AG04449 (cell line): ENCODE measurements around the gene RPL28.
"Not testable (repeated sequence)": the region's sequence is repeated elsewhere in the genome, so short reads cannot be mapped to it uniquely, and the experiment has no call there.

Source experiments
- CTCF ChIA-PET: fragments of 350-600 bp; formaldehyde crosslinking; extraction: SDS; loops from one replicate; lab custom pipeline; 2021; ENCODE audit warnings: antibody characterized with exemption; lab: Yijun Ruan, JAX
- POLR2A ChIA-PET: fragments of 400-600, 350-600 bp; formaldehyde crosslinking; extraction: SDS; loops from one replicate; lab custom pipeline; 2020; ENCODE audit warnings: antibody characterized with exemption, inconsistent platforms; lab: Yijun Ruan, JAX
- DNase-seq: peaks from one replicate; pipeline ENCODE4 v3.0.0-alpha.2; 2010; ENCODE audit warnings: low read depth, low spot score
- H3K4me3 ChIP-seq: 2 replicates; pipeline ENCODE4 v1.5.1; 2011; ENCODE audit warnings: low read depth, mild to moderate bottlenecking, control low read depth, low read length
- CTCF ChIP-seq: IDR thresholded peaks from one replicate; pipeline ENCODE4 v1.5.1; 2011; ENCODE audit warnings: mild to moderate bottlenecking, moderate library complexity, low read length, control low read depth, inconsistent platforms; ENCODE audit not compliant: insufficient read depth; ENCODE audit errors: missing control alignments

Gene RPL28

GRCh38 chr19:55392820-55393761 lies 7.4 kb downstream of the RPL28 start:
- no peak for TF ChIP-seq CTCF
- DNase-seq, result no peak
- ChIA-PET POLR2A (interaction anchor here (0.7 to 10.8 kb wide), 3 partner anchors 9 to 275 kb away, joined by 3 to 86 read pairs (median 6); partner anchors contain the start of gene UBE2S), CTCF (interaction anchor here (0.9 to 2.2 kb wide), 5 partner anchors 9 to 101 kb away, joined by 4 to 8 read pairs (median 5); partner anchors contain the start of gene TMEM238)
- H3K4me3 ChIP-seq, result no peak overlapping the region

- H3K4me3 ChIP-seq, result no peak overlapping the region
- POLR2A ChIA-PET, result interaction anchor here (1.0 to 1.8 kb wide), 2 partner anchors 9 to 139 kb away, joined by 3 to 22 read pairs; partner anchors contain the start of genes PPP6R1 and UBE2S
- no peak for TF ChIP-seq CTCF
- CTCF ChIA-PET, result interaction anchor here (1.4 kb wide), 2 partner anchors 8 to 104 kb away, joined by 4 read pairs; no protein-coding TSS in a partner anchor
- no peak for DNase-seq
These were observed 12.6 kb downstream of the RPL28 start for GRCh38 chr19:55398200-55398925.

- CTCF ChIA-PET, result interaction anchor here (1.0 to 1.2 kb wide), 5 partner anchors 10 to 240 kb away, joined by 3 to 4 read pairs (median 3); partner anchors contain the start of gene TMEM238
- TF ChIP-seq CTCF, result no peak
- POLR2A ChIA-PET, result no interaction called here
- no peak overlapping the region for H3K4me3 ChIP-seq
- DNase-seq, result no peak
These were observed 14.8 kb downstream of the RPL28 start for GRCh38 chr19:55400281-55401087.

DNA sequence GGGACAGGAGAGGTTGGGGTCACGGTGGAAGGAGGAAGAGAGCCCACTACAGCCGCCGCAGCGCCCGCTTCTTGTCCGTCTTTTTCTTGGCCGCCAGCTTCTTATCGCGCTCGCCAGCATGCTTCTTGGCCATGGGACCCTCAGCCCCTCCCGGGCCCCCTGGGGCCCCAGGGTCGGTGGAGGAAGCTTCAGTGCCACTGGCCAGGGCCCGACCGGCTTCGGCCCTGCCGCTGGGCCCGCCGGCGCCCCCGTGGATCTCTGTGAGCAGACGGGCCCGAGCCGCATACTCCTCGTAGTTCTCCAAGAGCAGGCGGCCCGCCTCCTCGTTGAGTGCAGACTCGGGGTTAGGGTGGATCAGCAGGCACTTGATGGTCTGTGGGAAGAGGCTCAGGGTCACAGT lies 15.7 kb downstream of the RPL28 start:
- DNase-seq, CTCF ChIA-PET, H3K4me3 ChIP-seq: not testable (repeated sequence)
- POLR2A ChIA-PET, result interaction anchor here (1.2 kb wide), 1 partner anchor 13 kb away, joined by 3 read pairs; no protein-coding TSS in a partner anchor

GRCh38 chr19:55402509-55402908 lies 16.8 kb downstream of the RPL28 start:
- no peak overlapping the region for H3K4me3 ChIP-seq
- POLR2A ChIA-PET, result interaction anchor here (1.2 to 1.4 kb wide), 2 partner anchors 9 to 14 kb away, joined by 3 to 6 read pairs; no protein-coding TSS in a partner anchor
- no peak for TF ChIP-seq CTCF
- no peak for DNase-seq
- CTCF ChIA-PET, result interaction anchor here (0.8 to 1.8 kb wide), 4 partner anchors 9 to 100 kb away, joined by 3 to 9 read pairs (median 4); no protein-coding TSS in a partner anchor
